ENCODE data around the gene NOX4. TPM values are rescaled to one million over a fixed set of nuclear protein-coding genes. Genes with fewer than 3 reads are reported as not detected.
A peak's percentile ranks its signal among the peaks of the same experiment; 100 is the strongest.

Gene NOX4
- total RNA-seq = 1.9 TPM

DNA sequence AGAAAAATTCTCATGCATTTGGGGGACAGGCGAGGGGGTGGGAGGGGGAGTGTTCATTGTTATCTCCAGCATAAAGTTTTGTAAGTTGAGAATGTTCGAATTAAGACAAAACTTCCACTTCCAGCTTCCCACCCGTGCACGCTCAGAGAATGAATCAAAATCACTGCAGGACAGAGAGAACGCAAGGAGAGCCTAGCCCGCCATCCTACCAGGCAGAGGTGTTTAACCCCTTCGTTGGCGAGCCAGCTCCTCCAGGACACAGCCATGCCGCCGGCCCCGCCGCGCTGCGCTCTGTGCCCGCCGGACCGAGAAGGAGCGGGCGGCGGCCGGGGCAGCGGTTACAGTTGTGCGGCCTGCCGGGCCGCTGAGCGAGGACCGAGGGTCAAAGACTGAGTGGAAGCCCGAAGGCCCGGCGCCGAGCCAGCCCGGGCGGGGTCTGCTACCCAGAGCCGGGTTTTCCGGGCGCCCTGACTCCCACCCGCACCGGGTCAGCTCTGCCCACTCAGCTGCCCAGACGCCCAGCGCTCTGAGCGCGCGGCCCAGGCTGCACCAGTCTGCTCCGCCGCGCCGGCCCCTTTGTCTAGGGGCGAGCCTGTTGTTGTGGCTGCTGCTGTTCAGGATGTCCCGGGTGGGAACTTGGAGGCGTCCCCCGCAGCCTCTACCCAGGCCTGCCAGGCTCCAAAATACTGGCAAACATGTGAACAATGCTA is at the start of gene NOX4:
Gene NOX4, minus strand, starts transcription at position 395 of the 710 bp plus-strand sequence. Its CDS starts 129 bp downstream, at position 266.
- peak; percentile 18 for DNase-seq (ENCODE audit: low spot score)

DNA sequence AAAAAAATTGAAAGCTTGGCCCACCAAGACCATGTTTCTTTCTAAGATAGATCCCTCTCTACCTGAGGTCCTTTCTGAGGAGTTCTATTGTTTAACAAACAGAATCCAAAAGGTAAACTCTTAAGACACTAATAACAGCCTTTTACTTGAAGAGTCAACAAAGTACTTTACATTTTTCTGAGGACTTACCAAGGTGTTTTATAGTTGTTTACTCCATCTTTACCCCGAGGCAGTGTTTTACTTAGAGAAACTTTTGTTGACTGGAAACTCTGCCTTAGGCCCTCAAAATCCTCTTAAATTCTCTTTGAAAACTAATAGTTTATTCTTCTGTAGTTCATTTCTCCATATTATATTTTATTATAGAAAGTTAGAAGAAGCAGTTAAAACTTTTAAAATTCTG is 49.7 kb upstream of the NOX4 start:
- no peak for DNase-seq (ENCODE audit: low spot score)

DNA sequence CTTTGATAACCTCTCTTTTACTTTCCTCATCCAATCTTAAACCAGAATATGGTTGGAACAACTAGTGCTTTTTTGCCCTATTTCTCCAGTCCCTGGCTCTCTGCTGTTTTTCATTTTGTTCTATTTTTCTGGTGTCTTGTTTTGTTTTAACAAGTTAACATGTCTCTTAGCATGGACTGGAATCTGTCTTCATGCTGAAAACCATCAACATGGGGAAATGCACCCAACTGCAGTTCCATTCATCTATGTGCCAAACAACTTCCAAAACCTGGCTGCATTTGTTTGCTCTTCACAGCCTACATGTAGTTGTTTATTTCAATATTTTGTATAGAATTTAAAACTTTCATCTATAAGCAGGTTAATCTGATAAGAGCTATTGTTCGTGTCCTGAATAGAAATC is 46.8 kb upstream of the NOX4 start:
- DNase-seq (ENCODE audit: low spot score) = no peak

DNA sequence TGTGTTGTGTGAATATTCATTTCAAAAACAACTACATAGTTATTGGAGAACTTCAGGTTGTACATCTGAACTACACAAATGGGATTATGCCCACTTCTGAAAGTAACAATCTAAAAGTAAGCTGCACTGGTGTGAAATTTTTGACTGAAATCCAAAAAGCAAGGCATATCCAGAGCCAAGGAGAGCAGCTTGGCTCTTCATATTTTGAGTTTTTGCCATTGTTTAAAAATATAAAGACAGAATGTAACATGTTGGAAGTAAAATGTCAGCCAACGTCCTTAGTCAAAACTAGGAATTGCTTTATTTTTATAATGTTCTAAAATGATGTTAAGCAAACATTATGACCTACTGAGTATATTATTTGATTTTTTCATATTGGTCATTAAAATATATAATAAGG is 45.8 kb upstream of the NOX4 start:
- DNase-seq (ENCODE audit: low spot score) = no peak

DNA sequence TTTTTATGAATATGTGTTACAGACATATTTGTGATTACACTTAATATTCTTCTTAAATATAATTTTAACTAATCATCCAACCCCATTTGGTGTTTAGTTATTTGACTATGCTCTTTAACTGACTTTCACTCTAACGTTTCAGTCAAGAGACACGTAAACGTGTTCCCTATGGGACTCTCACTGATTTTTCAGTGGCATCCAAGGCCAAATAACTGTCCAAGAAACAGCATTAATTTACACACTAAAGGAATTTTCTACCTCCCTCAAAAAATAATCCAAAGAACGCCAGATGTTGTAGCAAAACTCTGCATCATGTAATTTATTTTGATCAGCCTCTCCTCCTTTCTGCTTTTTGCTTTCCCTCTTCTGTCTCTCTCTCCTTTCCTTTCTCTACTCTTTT is 44.0 kb upstream of the NOX4 start:
- DNase-seq (ENCODE audit: low spot score) = no peak

DNA sequence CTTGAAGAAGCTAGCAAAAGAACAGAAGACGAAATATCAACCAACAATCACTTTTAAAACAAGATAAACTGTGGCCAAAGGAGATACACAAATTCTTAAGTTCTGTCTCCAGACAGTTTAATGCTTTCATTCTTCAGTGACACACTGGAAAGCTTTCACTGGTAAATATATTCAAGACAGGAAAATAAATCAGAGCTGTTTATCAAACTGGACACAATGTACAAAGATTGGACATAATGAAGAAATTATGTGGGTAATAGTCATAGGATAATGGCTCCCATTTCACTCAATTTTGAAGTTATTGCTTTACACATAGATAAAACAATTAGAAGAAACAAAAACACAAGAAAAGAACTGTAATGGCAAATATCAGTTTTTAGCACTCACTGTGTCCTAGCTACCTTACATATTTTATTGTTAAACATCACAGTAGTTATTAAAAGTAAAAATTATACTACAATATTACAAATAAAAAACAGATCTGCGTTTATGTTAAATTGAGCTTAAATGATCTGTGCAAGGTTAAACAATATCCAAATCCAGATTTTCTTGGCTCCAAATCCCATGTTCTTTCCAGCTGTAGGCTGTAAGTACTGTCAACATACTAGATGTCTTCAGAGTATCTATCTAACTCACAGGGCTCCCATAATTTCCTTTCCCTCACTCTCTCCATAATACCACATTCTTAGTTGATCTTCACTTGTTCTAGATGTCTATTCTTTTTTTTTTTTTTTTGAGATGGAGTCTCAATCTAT is 38.6 kb upstream of the NOX4 start:
- DNase-seq (ENCODE audit: low spot score) = no peak

DNA sequence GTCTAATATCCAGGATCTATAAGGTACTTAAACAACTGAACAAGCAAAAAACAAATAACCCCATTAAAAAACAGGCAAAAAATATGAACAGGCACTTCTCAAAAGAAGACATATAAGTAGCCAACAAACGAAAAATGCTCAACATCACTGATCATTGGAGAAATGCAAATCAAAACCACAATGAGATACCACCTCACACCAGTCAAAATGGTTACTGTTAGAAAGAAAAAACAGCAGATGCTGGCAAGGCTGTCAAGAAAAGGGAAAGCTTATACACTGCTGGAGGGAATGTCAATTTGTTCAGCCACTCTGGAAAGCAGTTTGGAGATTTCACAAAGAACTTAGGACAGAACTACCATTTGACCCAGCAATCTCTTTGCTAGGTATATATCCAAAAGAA is 30.6 kb upstream of the NOX4 start:
- DNase-seq (ENCODE audit: low spot score) = no peak

DNA sequence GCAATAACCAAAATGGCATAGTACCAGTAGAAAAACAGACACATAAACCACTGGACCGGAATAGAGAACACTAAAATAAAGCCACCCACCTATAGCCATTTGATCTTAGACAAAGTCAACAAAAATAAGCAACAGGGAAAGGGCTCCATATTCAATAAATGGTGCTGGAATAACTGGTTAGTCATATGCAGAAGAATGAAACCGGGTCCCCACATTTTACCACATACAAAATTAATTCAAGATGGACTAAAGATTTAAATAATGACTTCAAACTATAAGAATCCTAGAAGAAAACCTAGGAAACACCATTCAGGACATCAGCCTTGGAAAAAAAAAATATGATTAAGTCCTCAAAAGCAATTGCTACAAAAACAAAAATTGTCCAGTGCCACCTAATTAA is 30.1 kb upstream of the NOX4 start:
- no peak for DNase-seq (ENCODE audit: low spot score)

DNA sequence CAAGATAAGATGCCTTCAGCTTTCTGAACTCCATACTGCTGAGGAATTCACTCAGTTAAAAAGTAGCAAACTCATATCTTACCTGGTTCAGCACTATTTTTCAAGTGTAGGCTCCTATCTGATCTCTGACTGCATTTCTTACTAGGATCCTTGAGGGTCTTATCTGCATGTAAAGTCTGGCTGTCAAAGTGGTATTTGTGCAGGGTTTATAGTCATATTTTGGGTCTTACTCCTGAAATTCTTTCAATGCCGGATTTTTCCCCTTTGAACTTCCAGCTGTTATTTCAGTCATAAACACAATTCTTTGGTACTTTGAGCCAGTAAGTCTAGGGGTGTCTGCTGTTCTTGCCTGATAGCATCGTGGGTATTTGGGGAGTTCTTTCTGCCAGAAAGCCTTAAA is 25.3 kb upstream of the NOX4 start:
- DNase-seq (ENCODE audit: low spot score) = no peak

DNA sequence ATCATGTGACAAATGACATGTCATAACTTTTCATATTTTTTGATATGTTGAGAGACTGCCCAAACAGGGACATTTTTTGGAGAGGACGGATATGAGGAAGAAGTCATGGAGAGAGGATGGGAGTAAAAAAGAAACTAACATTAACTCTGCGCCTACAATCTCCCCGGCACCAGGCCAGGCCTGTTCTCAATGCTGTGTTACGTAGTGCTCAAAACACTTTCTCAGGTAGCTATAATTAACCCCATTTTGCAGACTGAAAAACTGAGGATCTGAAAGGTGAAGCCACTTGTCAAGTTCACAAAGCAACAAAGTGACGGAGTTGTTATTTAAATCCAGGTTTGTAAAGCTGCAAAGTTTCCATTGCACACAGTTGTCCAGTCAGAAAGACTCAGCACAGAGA is 17.4 kb upstream of the NOX4 start:
- no peak for DNase-seq (ENCODE audit: low spot score)

DNA sequence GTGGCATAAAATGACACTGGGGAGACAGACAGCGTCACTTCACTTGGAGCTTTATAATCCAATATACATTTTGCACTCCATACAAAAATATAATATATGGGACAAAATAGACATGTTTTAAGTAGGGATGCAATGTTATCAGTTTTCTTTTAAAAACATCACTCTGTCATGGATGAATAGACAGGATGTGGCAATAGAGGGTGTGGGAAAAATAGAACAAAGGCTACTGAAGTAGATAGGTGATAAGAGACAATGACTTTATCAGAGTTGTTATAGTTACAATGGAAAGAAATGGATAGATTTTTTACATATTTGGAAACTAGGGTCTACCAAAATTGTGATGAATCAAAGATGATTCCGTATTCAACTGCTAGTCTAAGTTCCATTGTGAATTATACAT is 13.1 kb upstream of the NOX4 start:
- no peak for DNase-seq (ENCODE audit: low spot score)

DNA sequence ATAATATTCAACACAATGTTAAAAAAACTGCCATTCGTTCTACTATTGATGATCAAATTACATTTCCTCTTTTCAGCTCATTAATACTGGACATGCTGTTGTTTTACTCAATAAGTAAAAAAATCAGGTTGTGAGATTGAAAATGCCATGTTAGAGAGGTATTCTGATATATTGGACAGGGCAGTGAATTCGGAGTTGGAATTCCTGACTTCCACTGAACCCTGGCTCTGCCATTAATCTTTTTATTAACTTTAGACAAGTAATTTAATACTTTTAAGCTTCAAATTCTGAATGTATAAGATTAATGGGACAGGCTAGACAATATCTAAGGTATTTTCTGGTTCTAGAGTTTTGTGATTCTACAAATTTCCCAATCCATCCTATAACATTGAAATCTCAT is 12.2 kb upstream of the NOX4 start:
- DNase-seq (ENCODE audit: low spot score) = no peak

DNA sequence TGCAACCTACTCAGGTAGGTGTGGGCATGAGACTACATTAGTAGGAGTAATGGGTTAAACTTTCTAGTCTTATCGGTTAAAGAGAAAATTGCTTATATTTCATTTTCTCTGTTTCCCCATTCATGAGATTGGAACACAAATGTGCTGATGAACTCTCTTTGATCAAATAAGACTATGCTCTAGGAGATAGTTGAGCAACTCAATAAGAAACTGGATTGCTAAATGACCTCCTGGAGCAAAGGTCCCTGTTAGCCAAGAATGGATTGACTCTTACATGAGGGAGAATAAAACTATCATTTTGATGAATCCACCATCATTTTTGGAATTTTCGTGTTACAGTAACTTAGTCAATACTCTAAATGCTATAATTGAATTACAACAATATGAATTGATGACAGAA is 11.1 kb upstream of the NOX4 start:
- no peak for DNase-seq (ENCODE audit: low spot score)

DNA sequence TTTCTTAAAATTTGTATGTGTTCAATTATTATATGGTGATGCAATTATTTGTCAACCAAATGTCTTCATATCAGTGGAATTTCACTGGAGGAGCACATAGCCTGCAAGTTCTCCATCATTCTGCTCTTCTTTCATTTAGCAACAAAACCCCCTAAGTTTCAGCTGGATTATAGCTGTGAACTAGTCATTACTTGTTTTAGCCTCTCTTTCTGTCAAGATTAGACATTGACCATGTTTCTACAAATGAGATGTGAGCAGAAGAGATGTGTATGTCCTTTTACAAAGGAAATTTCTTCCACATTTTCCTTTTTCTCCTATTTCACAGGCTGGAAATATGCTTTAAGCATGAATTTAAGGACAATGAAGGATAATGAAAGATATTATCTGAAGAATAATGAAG is 9.2 kb upstream of the NOX4 start:
- no peak for DNase-seq (ENCODE audit: low spot score)

DNA sequence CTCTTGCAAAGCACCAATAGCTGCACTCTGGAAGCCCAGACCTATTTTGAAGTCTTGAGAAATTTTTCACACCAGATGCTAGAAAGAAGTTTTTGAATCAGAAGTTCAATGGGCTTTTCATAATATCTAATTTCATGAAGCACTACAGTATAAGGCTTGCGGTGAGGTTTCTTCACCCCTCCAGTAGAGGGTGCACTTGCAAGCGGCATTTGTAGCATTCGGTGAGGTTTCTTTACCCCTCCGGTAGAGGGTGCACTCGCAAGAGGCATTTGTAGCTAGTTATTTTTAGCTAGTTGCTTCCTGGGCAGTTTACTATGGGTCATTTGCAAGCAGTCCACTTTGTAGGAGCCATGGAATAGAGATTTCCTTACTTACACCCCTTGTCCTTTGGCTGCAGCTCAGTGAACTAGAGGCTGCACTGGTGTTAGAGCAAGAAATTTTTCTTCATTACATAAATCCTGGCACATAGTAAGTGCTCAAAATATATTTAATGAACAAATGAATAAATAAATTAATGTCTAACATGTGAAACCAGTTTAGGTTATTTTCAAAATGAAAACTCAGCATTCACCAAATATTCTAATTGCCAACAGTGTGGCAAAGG is 7.8 kb upstream of the NOX4 start:
- DNase-seq (ENCODE audit: low spot score) = no peak

DNA sequence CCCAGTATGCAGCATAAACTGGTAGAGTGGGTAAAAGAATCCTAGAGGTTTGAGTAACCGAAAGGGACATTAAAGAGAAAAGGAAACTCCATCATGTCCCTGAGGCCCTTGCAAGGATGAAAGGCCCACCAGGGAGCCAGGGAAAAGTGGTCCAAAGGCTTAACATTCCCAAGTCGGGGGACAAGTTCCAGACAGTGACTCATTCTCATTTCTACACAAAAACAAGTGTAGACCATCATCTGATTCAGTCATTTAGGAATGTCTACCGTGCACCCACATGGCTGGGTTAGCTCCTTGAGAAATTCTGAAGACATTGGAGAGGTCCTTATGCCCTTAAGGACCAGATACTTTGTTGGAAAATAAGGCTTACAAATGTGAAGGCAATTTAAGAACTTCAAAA is 4.8 kb upstream of the NOX4 start:
- no peak for DNase-seq (ENCODE audit: low spot score)

DNA sequence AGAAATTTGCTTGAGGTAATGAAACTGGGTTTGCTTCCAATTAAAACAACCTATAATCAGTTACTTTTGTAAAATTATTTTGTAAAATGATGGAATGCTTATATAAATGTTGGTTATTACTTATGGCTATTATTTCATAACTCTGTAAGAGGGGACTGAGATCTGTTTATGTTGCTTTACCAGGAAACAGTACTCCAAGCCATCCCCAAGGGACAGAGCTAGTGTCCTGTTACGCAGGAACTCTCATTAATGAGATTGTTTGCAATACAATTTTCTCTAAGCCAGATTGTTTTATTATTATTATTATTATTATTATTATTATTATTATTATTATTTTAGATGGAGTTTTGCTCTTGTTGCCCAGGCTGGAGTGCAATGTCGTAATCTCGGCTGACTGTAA is 2.3 kb upstream of the NOX4 start:
- DNase-seq (ENCODE audit: low spot score) = no peak

DNA sequence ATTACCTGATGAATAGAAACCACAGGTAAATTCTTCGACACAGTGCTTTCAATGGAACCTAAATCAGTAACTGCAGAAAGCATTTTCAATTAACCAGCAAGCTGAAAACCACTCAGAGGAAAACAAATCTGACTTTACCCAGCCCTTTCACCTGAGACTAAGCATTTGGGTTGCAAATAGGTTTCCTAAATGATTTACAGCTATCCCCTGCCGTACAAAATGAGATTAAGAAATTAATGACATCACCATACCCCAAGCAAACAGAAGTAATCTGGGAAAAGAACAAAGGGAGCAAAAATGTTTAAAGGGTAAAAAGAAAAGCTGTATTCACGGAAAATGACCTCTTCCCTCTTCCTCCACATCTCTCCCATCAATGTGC is 584 bp downstream of the NOX4 start:
- no peak for DNase-seq (ENCODE audit: low spot score)

DNA sequence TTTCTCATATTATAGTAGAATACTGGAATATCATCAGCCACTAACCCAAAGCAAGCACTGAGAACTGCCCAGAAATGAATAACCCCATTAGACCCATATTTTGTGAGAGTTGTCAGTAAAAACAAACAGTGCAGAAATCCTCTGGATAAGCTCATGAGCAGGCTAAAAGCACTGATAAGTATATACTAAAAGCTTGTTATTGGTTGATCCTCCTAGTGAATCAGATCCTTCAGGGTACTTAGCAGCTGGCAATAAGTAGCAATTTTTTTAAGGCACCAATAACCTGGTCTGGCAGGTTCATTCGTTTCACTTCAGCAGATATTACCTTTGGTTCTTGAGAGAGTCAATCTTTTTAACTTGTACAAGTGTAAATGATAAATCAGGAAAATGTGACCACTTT is 1.2 kb downstream of the NOX4 start:
- no peak for DNase-seq (ENCODE audit: low spot score)

DNA sequence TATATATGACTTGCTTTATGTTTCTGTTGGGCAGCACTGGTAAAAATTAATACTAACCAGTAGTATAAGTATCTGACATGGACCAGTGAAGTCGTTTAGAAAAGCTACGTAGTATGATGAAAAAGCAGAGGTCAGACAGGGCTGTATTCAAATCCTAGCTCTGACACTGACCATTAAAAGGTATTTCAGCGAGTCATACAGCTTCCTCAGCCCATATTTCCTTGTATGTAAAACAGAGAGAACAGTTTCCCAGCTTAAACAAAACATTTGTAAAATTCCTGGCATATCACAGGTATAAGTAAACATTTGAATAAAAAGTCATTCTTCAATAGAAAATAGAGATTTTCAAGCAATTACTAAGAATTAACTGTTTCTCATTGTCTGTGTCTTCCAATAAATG is 4.2 kb downstream of the NOX4 start:
- no peak for DNase-seq (ENCODE audit: low spot score)

DNA sequence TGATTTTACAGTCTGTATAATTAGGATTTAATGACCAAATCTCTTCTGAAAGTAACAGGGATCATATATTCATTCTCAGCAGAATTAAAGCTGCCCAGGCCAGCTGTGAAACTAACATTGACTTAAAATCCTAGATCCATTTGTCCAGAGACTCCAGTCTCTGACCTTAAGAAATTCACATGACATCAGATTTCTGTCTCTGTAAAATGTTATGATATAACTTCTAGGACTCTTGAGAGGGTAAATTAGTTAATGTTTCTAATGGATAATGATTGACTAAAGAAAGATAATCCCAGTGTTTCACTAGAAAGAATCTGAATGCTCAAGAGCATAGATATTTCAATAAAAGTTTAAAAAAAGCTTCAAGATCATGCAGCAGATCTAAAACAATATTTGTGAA is 6.3 kb downstream of the NOX4 start:
- no peak for DNase-seq (ENCODE audit: low spot score)

DNA sequence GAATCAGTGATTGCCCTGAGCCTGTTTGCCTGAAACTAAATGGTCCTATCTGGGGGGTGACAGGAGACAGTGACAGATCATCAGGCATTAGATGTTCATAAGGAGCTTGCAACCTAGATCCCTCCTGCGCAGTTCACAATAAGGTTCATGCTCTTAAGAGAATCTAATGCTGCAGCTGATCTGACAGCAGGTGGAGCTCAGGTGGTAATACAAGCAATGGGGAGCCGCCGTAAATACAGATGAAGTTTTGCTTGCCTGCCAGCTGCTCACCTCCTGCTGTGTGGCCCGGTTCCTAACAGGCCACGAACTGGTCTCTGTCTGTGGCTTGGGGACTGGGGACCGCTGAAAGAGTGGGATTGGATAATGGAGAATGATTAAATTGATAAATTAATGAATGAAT is 14.0 kb downstream of the NOX4 start:
- peak; percentile 38 for DNase-seq (ENCODE audit: low spot score)

DNA sequence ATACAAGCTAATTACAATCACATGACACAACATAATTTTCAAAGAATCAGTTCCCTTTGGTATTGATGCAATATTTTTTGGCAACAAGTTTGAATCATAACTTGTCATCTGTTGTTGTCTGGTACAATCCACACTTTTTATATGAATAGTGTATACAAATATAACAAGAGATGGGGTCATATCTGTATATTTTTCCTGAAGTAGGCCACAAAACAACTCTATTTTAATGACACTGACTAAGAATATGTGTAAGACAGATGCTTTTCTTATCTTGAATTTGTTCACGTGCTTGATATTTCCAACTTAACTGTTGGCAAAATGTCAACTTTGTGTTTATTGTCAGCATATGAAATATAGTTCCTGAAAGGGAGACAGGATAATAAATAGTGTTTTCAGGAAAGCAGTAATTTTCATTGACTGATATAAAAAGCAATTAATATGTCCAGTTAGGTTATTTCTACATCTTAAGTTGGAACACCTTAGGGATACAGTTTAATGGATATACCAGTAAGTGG is 27.9 kb downstream of the NOX4 start:
- DNase-seq (ENCODE audit: low spot score) = no peak

Measured in mucosa of gallbladder (tissue), 1 donor.